ENCODE measurements around the gene SARS2. TPM values are rescaled to one million over a fixed set of nuclear protein-coding genes. Genes with fewer than 3 reads are reported as not detected.

SARS2 gene
- total and polyA plus RNA-seq, 2 donors (not counting 1 experiment from before 2014, with no cell fraction given), result 7.2 to 10.4 TPM

DNA sequence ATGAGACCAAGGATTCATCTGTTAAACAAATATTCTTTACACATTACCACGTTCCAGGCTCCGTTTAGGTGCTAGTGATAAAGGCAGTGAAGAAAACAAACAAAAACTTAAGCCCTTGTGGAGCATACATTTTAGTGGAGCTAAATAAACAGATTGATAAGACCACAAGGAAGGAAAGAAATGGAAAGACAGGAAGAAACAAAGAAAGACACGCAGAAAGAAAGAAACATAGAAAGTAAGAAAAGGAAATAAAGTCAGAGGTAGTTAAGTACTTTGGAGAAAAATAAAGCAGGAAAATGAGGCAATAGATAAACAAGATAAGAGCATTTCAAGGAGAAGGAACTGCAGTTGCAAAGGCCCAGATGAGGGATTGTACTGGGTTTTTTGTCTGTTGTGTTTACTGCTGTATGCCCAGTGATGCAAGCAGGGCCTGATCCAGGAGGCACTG, 29.8 kb downstream of the SARS2 start:
- Histone ChIP-seq H3K4me3 (replicated peaks in 1 of 4; ENCODE audit: control extremely low read depth in 1 of 4, insufficient read depth in 1 of 4, low read depth in 3 of 4, low read length in 4 of 4) (peak overlapping the region; percentile 34 to 82 (median 78)), H3K27me3 (ENCODE audit: control insufficient read depth, insufficient read depth, low read length) (no peaks in the 10 kb centered on the region), H3K9me3 (ENCODE audit: control insufficient read depth, insufficient read depth, low read depth, low read length) (no peaks in the 10 kb centered on the region), H4K20me1 (ENCODE audit: control insufficient read depth, extremely low read depth, insufficient read depth, low read length) (no peaks in the 10 kb centered on the region), H3K27ac (ENCODE audit: insufficient read depth, low read length) (no peak overlapping the region), H3K36me3 (ENCODE audit: control insufficient read depth, insufficient read depth, low read length) (peaks cover 3% of the 10 kb centered on the region), H2AFZ (ENCODE audit: low read length) (no peak overlapping the region), H3K79me2 (ENCODE audit: control insufficient read depth, insufficient read depth, low read length) (peaks cover 5% of the 10 kb centered on the region), H3K4me2 (ENCODE audit: extremely low read depth, insufficient read depth, low read length) (peak overlapping the region; percentile 89), H3K4me1 (ENCODE audit: control insufficient read depth, extremely low read depth, insufficient read depth, low read length) (no peaks in the 10 kb centered on the region), H3K9ac (ENCODE audit: insufficient read depth, low read length) (no peak overlapping the region)
- DNase-seq (ENCODE audit: low read depth in 2 of 2), result no peak
- TF ChIP-seq EZH2 (IDR thresholded peaks at IDR 0.05; ENCODE audit: low read length, missing control alignments), result no peak
- TF ChIP-seq, protein P1, sequence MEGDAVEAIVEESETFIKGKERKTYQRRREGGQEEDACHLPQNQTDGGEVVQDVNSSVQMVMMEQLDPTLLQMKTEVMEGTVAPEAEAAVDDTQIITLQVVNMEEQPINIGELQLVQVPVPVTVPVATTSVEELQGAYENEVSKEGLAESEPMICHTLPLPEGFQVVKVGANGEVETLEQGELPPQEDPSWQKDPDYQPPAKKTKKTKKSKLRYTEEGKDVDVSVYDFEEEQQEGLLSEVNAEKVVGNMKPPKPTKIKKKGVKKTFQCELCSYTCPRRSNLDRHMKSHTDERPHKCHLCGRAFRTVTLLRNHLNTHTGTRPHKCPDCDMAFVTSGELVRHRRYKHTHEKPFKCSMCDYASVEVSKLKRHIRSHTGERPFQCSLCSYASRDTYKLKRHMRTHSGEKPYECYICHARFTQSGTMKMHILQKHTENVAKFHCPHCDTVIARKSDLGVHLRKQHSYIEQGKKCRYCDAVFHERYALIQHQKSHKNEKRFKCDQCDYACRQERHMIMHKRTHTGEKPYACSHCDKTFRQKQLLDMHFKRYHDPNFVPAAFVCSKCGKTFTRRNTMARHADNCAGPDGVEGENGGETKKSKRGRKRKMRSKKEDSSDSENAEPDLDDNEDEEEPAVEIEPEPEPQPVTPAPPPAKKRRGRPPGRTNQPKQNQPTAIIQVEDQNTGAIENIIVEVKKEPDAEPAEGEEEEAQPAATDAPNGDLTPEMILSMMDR (conservative IDR thresholded peaks at IDR 0.05 in 1 of 2, IDR thresholded peaks at IDR 0.05 in 1 of 2; ENCODE audit: low read depth in 1 of 2, low read length in 2 of 2), result no peak

DNA sequence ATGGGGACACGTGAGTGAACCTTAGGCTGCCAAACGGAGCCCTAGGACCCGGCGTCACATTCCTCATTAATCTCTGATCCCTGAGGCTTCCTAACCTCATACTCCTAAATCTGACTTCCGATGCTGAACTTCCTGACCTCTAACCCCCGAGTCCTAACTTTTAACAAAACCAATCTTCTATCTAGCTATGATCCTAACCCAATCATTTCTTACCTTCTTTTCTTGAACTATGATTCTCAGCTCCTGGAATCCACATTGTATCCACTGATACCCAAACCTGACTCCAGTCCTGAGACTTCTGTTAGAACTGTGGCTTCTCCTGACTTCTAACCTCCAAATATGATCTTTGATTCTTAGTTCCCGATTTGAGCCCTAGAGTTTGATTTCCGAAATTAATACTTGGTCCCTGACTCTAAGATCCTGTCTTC, 30.3 kb downstream of the SARS2 start:
- TF ChIP-seq, protein P1 (conservative IDR thresholded peaks at IDR 0.05 in 1 of 2, IDR thresholded peaks at IDR 0.05 in 1 of 2; ENCODE audit: low read depth in 1 of 2, low read length in 2 of 2), result no peak
- TF ChIP-seq EZH2 (IDR thresholded peaks at IDR 0.05; ENCODE audit: low read length, missing control alignments), result no peak
- peak overlapping the region; percentile 89 for H3K4me2 ChIP-seq (ENCODE audit: extremely low read depth, insufficient read depth, low read length)
- peak overlapping the region; percentile 80 for H3K27ac ChIP-seq (ENCODE audit: insufficient read depth, low read length)
- H3K36me3 ChIP-seq (ENCODE audit: control insufficient read depth, insufficient read depth, low read length), result peaks cover under 1% of the 10 kb centered on the region
- H2AFZ ChIP-seq (ENCODE audit: low read length), result peak overlapping the region; percentile 82
- DNase-seq (ENCODE audit: low read depth in 2 of 2), result no peak
- H3K4me1 ChIP-seq (ENCODE audit: control insufficient read depth, extremely low read depth, insufficient read depth, low read length), result no peaks in the 10 kb centered on the region
- H3K4me3 ChIP-seq (replicated peaks in 1 of 4; ENCODE audit: control extremely low read depth in 1 of 4, insufficient read depth in 1 of 4, low read depth in 3 of 4, low read length in 4 of 4), result peak overlapping the region; percentile 50 to 82 (median 78)
- H3K9ac ChIP-seq (ENCODE audit: insufficient read depth, low read length), result peak overlapping the region; percentile 77
- H3K79me2 ChIP-seq (ENCODE audit: control insufficient read depth, insufficient read depth, low read length), result peaks cover 5% of the 10 kb centered on the region
- H3K27me3 ChIP-seq (ENCODE audit: control insufficient read depth, insufficient read depth, low read length), result no peaks in the 10 kb centered on the region
- no peaks in the 10 kb centered on the region for H4K20me1 ChIP-seq (ENCODE audit: control insufficient read depth, extremely low read depth, insufficient read depth, low read length)
- H3K9me3 ChIP-seq (ENCODE audit: control insufficient read depth, insufficient read depth, low read depth, low read length), result no peaks in the 10 kb centered on the region

DNA sequence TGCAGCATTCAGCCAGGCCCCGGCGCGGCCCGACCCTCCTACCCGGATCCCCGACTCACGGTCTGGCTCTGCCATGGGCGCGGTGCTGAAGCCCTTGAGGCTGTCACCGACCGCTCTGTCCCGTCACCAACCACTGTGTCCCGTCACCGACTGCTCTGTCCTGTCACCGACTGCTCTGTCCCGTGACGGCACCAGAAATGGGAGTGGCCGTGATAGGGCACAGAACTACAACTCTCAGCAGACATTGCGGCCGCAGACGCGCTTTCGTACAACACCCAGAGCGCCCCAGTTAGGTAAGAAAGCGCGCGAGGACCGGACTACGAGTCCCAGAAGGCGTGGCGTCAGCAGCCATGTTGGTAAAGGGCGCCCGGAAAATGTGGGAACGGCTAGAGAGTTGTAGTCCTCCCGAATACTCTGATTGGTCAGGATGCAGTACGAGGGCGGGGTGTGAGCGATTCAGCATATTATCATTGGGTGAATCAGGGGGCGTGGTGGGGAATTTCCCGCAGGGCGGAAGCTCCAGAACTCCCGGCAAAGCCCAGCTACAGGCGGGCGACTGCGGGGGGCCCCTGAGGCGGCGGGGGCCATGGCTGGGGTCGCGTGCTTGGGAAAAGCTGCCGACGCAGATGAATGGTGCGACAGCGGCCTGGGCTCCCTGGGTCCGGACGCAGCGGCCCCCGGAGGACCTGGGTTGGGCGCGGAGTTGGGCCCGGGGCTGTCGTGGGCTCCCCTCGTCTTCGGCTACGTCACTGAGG, 30.9 kb downstream of the SARS2 start, which contains the start of the genes NFKBIB and SIRT2:
Gene NFKBIB, plus strand, starts transcription at position 523 of the 755 bp plus-strand sequence. Its CDS starts 64 bp downstream, at position 587.
Gene SIRT2, minus strand, starts transcription at position 172 of the 755 bp plus-strand sequence. Its CDS starts 97 bp downstream, at position 75.
- Histone ChIP-seq H3K27ac (ENCODE audit: insufficient read depth, low read length) (peak within 1 kb of the TSS; percentile 80), H4K20me1 (ENCODE audit: control insufficient read depth, extremely low read depth, insufficient read depth, low read length) (no peaks in the 10 kb centered on the region), H3K9me3 (ENCODE audit: control insufficient read depth, insufficient read depth, low read depth, low read length) (no peaks in the 10 kb centered on the region), H3K4me2 (ENCODE audit: extremely low read depth, insufficient read depth, low read length) (peak within 1 kb of the TSS; percentile 89), H3K27me3 (ENCODE audit: control insufficient read depth, insufficient read depth, low read length) (no peaks in the 10 kb centered on the region), H3K4me1 (ENCODE audit: control insufficient read depth, extremely low read depth, insufficient read depth, low read length) (no peaks in the 10 kb centered on the region), H2AFZ (ENCODE audit: low read length) (peak within 1 kb of the TSS; percentile 84), H3K9ac (ENCODE audit: insufficient read depth, low read length) (peak within 1 kb of the TSS; percentile 77), H3K79me2 (ENCODE audit: control insufficient read depth, insufficient read depth, low read length) (peaks cover 5% of the 10 kb centered on the region), H3K4me3 (replicated peaks in 1 of 4; ENCODE audit: control extremely low read depth in 1 of 4, insufficient read depth in 1 of 4, low read depth in 3 of 4, low read length in 4 of 4) (peak within 1 kb of the TSS; percentile 55 to 92 (median 78)), H3K36me3 (ENCODE audit: control insufficient read depth, insufficient read depth, low read length) (no peaks in the 10 kb centered on the region)
- TF ChIP-seq, protein P1 (conservative IDR thresholded peaks at IDR 0.05 in 1 of 2, IDR thresholded peaks at IDR 0.05 in 1 of 2; ENCODE audit: low read depth in 1 of 2, low read length in 2 of 2), result no peak
- TF ChIP-seq EZH2 (IDR thresholded peaks at IDR 0.05; ENCODE audit: low read length, missing control alignments), result no peak
- peak; percentile 99 for DNase-seq (ENCODE audit: low read depth in 2 of 2)
